Fibroblast of peridontal ligament (primary cell): Measurements from ENCODE around the gene TRIM50.
"Not testable (repeated sequence)": the region's sequence is repeated elsewhere in the genome, so short reads cannot be mapped to it uniquely, and the experiment has no call there.

Experiments
- DNase-seq: peaks from one replicate; pipeline ENCODE4 v3.0.0-alpha.2; 2010; ENCODE audit errors: extremely low read depth

The TRIM50 gene

GRCh38 chr7:73350306-73351068, 22.6 kb upstream of the TRIM50 start:
- no peak for DNase-seq

- no peak for DNase-seq
Measured at GRCh38 chr7:73349763-73350162, 21.9 kb upstream of the TRIM50 start.

GRCh38 chr7:73345951-73346350, 18.1 kb upstream of the TRIM50 start:
- DNase-seq = no peak

GRCh38 chr7:73345538-73345937, 17.7 kb upstream of the TRIM50 start:
- DNase-seq = no peak

- no peak for DNase-seq
Measured at GRCh38 chr7:73343671-73344380, 15.9 kb upstream of the TRIM50 start.

- peak; percentile 73 for DNase-seq
Measured at GRCh38 chr7:73342645-73343044, 14.8 kb upstream of the TRIM50 start.

- peak; percentile 75 for DNase-seq
Measured at GRCh38 chr7:73341877-73342276, 14.0 kb upstream of the TRIM50 start.

- DNase-seq = no peak
Measured at GRCh38 chr7:73340514-73340913, 12.6 kb upstream of the TRIM50 start.

- peak; percentile 23 for DNase-seq
Measured at GRCh38 chr7:73338321-73338720, 10.4 kb upstream of the TRIM50 start.

GRCh38 chr7:73332447-73332846, 4.6 kb upstream of the TRIM50 start:
- DNase-seq = no peak

GRCh38 chr7:73330772-73331171, 2.9 kb upstream of the TRIM50 start:
- no peak for DNase-seq

GRCh38 chr7:73329861-73330581, 2.1 kb upstream of the TRIM50 start:
- peak; percentile 45 for DNase-seq

- no peak for DNase-seq
Measured at GRCh38 chr7:73328696-73329095, 814 bp upstream of the TRIM50 start.

- not testable (repeated sequence) for DNase-seq
Measured at GRCh38 chr7:73327449-73327848, 433 bp downstream of the TRIM50 start.

GRCh38 chr7:73325424-73325823, 2.5 kb downstream of the TRIM50 start:
- not testable (repeated sequence) for DNase-seq

GRCh38 chr7:73324081-73324845, 3.6 kb downstream of the TRIM50 start:
- DNase-seq = peak; percentile 24

- not testable (repeated sequence) for DNase-seq
Measured at GRCh38 chr7:73323434-73324080, 4.3 kb downstream of the TRIM50 start.

GRCh38 chr7:73320009-73320408, 7.9 kb downstream of the TRIM50 start:
- DNase-seq = not testable (repeated sequence)

GRCh38 chr7:73319541-73319940, 8.3 kb downstream of the TRIM50 start:
- not testable (repeated sequence) for DNase-seq

- DNase-seq = not testable (repeated sequence)
Measured at GRCh38 chr7:73318656-73319204, 9.2 kb downstream of the TRIM50 start.

GRCh38 chr7:73316521-73316920, 11.4 kb downstream of the TRIM50 start:
- no peak for DNase-seq
